Ascending aorta (tissue), 2 donors: ENCODE data around the gene GATAD2B. TPM values are rescaled to one million over a fixed set of nuclear protein-coding genes. Genes with fewer than 3 reads are reported as not detected.
A peak's percentile ranks its signal among the peaks of the same experiment; 100 is the strongest.

Experiments
- DNase-seq, 2 donors: peaks; one replicate each; pipeline ENCODE4 v3.0.0-alpha.2; 2019; ENCODE audit warnings: low spot score in 2 of 2
- H3K27ac ChIP-seq, 2 donors: fragments of 200-600 bp; sonication (generic); one replicate each; pipeline ENCODE4 v1.5.1; 2016 to 2017; ENCODE audit warnings: mild to moderate bottlenecking in 1 of 2
- H3K27me3 ChIP-seq: fragments of 200-600 bp; sonication (generic); one replicate; pipeline ENCODE4 v1.5.1; 2017
- H3K36me3 ChIP-seq, 2 donors: fragments of 200-600 bp; sonication (generic); one replicate each; pipeline ENCODE4 v1.5.1; 2016
- H3K4me1 ChIP-seq, 2 donors: fragments of 200-600 bp; sonication (generic); one replicate each; pipeline ENCODE4 v1.5.1; 2016 to 2017; ENCODE audit warnings: mild to moderate bottlenecking in 1 of 2
- H3K4me3 ChIP-seq, 2 donors: fragments of 200-600 bp; sonication (generic); one replicate each; pipeline ENCODE4 v1.5.1; 2016 to 2017; ENCODE audit warnings: mild to moderate bottlenecking in 1 of 2
- H3K9me3 ChIP-seq, 2 donors: fragments of 200-600 bp; sonication (generic); one replicate each; pipeline ENCODE4 v1.5.1; 2016
- CTCF ChIP-seq, 3 experiments: fragments of 200-600 bp in 2 of 3; fragments of 450-650 bp in 1 of 3; sonication (generic) in 2 of 3; IDR thresholded peaks; one replicate each; pipeline ENCODE4 v1.5.1; 2016 to 2019; ENCODE audit warnings: antibody characterized with exemption in 3 of 3, mild to moderate bottlenecking in 1 of 3, moderate library complexity in 1 of 3
- intact Hi-C: fragments of 100-400 bp; cut with DNase I; formaldehyde crosslinking; loops from one replicate; pipeline ENCODE4 v1.15.1; 2023
- total RNA-seq: library from RNA; depleted of rRNA; stranded (reverse); fragments of >200 nt; gene quantifications from one replicate; pipeline ENCODE4 v1.1.0, GENCODE V29; 2016

The GATAD2B gene
- total RNA-seq, 1 donor from 2014 or later = 9.5 TPM

GRCh38 chr1:153886127-153886526, 36.6 kb downstream of the GATAD2B start:
- no peak for TF ChIP-seq CTCF (IDR thresholded peaks at IDR 0.05)
- Histone ChIP-seq H3K9me3 (no peaks in the 10 kb centered on the region), H3K4me1 (peaks cover 7 to 17% of the 10 kb centered on the region in 2 donors), H3K4me3 (no peak overlapping the region), H3K27ac (no peak overlapping the region), H3K36me3 (peaks cover 0 to 2% of the 10 kb centered on the region in 2 donors), H3K27me3 (no peaks in the 10 kb centered on the region)
- intact Hi-C loops = no loop called here
- no peak for DNase-seq

GRCh38 chr1:153883223-153883622, 39.5 kb downstream of the GATAD2B start:
- H3K27ac ChIP-seq = no peak overlapping the region
- H3K36me3 ChIP-seq = peaks cover 0 to 2% of the 10 kb centered on the region in 2 donors
- no peak overlapping the region for H3K4me3 ChIP-seq
- no peaks in the 10 kb centered on the region for H3K9me3 ChIP-seq
- intact Hi-C loops = no loop called here
- no peaks in the 10 kb centered on the region for H3K27me3 ChIP-seq
- TF ChIP-seq CTCF (IDR thresholded peaks at IDR 0.05) = no peak
- H3K4me1 ChIP-seq = peaks cover 13 to 14% of the 10 kb centered on the region in 2 donors
- no peak for DNase-seq

GRCh38 chr1:153882296-153882912, 40.4 kb downstream of the GATAD2B start:
- no peak for TF ChIP-seq CTCF (IDR thresholded peaks at IDR 0.05)
- no peaks in the 10 kb centered on the region for H3K9me3 ChIP-seq
- peaks cover 12 to 14% of the 10 kb centered on the region in 2 donors for H3K4me1 ChIP-seq
- H3K36me3 ChIP-seq = no peaks in the 10 kb centered on the region
- DNase-seq = no peak
- no peak overlapping the region for H3K27ac ChIP-seq
- H3K4me3 ChIP-seq = peak overlapping the region in 1 of 2 donors; percentile 22
- intact Hi-C loops = no loop called here
- no peaks in the 10 kb centered on the region for H3K27me3 ChIP-seq

GRCh38 chr1:153881751-153882150, 41.0 kb downstream of the GATAD2B start:
- no peak for TF ChIP-seq CTCF (IDR thresholded peaks at IDR 0.05)
- Histone ChIP-seq H3K36me3 (no peaks in the 10 kb centered on the region), H3K9me3 (no peaks in the 10 kb centered on the region), H3K4me3 (peak overlapping the region in 1 of 2 donors; percentile 22), H3K4me1 (peaks cover 12 to 14% of the 10 kb centered on the region in 2 donors), H3K27me3 (no peaks in the 10 kb centered on the region), H3K27ac (peak overlapping the region; percentile 0 to 28)
- intact Hi-C loops = no loop called here
- no peak for DNase-seq

GRCh38 chr1:153880962-153881361, 41.8 kb downstream of the GATAD2B start:
- peak overlapping the region in 1 of 2 donors; percentile 22 for H3K4me3 ChIP-seq
- peak overlapping the region in 1 of 2 donors; percentile 28 for H3K27ac ChIP-seq
- H3K27me3 ChIP-seq = no peaks in the 10 kb centered on the region
- H3K4me1 ChIP-seq = peaks cover 12 to 14% of the 10 kb centered on the region in 2 donors
- no peaks in the 10 kb centered on the region for H3K9me3 ChIP-seq
- intact Hi-C loops = no loop called here
- DNase-seq = peak; percentile 61 to 87
- no peak for TF ChIP-seq CTCF (IDR thresholded peaks at IDR 0.05)
- no peaks in the 10 kb centered on the region for H3K36me3 ChIP-seq
